Measurements from ENCODE around the gene PYROXD2.

DNA sequence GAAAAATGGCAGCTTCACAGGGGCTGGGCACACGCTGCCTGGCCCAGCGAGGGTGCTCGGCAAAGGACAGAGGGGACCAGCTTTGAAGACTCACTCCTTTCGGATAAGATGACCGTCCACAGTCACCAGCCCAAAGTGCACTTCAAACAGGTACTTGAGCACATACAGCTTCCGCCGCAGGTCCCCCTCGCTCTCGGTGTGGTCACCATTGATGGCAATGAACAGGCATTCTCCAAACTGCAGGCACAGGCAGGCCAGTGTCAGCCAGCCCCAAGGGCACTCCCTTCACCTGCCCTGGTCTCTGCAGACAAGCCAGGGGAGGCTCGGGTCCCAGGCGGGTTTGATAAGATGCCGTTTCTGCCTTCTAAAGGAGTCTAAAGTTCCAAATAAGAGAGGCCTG is 20.2 kb upstream of the PYROXD2 start:
- TF ChIP-seq EZH2 (IDR thresholded peaks at IDR 0.05; ENCODE audit: insufficient read depth, poor library complexity, severe bottlenecking) (no peak), EZH2phosphoT487 (IDR thresholded peaks at IDR 0.05; ENCODE audit: insufficient read depth, low read depth) (no peak)
